Ramos (cell line): ENCODE data around the gene EPHX1.
"Not testable (repeated sequence)": the region's sequence is repeated elsewhere in the genome, so short reads cannot be mapped to it uniquely, and the experiment has no call there.

ENCODE experiments used
- in situ Hi-C: fragments of 300-500 bp; cut with MboI; formaldehyde crosslinking; loops from one replicate; pipeline ENCODE4 v1.14.3; 2022; ENCODE audit warnings: low sequenced_read_pairs; ENCODE audit not compliant: unreplicated experiment

The EPHX1 gene

GRCh38 chr1:225815090-225815489, 5.2 kb downstream of the EPHX1 start:
- in situ Hi-C loops, result not testable (repeated sequence)

GRCh38 chr1:225815526-225816178, 5.7 kb downstream of the EPHX1 start:
- in situ Hi-C loops, result no loop called here

GRCh38 chr1:225816643-225817538, 7.0 kb downstream of the EPHX1 start:
- in situ Hi-C loops, result no loop called here

GRCh38 chr1:225817611-225818061, 7.7 kb downstream of the EPHX1 start:
- in situ Hi-C loops, result no loop called here

- in situ Hi-C loops, result no loop called here
Measured at GRCh38 chr1:225818229-225818628, 8.3 kb downstream of the EPHX1 start.

- in situ Hi-C loops, result no loop called here
Measured at GRCh38 chr1:225819346-225820192, 9.6 kb downstream of the EPHX1 start.

GRCh38 chr1:225820522-225821120, 10.7 kb downstream of the EPHX1 start:
- in situ Hi-C loops, result no loop called here

GRCh38 chr1:225822655-225823403, 12.9 kb downstream of the EPHX1 start:
- in situ Hi-C loops, result no loop called here

- in situ Hi-C loops, result no loop called here
Measured at GRCh38 chr1:225823811-225824261, 13.9 kb downstream of the EPHX1 start.

- in situ Hi-C loops, result no loop called here
Measured at GRCh38 chr1:225824533-225824941, 14.6 kb downstream of the EPHX1 start.

GRCh38 chr1:225825078-225825477, 15.2 kb downstream of the EPHX1 start:
- in situ Hi-C loops, result no loop called here

GRCh38 chr1:225825607-225826007, 15.7 kb downstream of the EPHX1 start:
- in situ Hi-C loops, result no loop called here

GRCh38 chr1:225827076-225827475, 17.2 kb downstream of the EPHX1 start:
- in situ Hi-C loops, result no loop called here

GRCh38 chr1:225828706-225829345, 18.9 kb downstream of the EPHX1 start:
- in situ Hi-C loops, result no loop called here

GRCh38 chr1:225830841-225831240, 20.9 kb downstream of the EPHX1 start:
- in situ Hi-C loops, result no loop called here

- in situ Hi-C loops, result no loop called here
Measured at GRCh38 chr1:225834417-225835329, 24.7 kb downstream of the EPHX1 start.

GRCh38 chr1:225835856-225836255, 25.9 kb downstream of the EPHX1 start:
- in situ Hi-C loops, result no loop called here

- in situ Hi-C loops, result not testable (repeated sequence)
Measured at GRCh38 chr1:225836296-225836695, 26.4 kb downstream of the EPHX1 start.
